Mesodermal cell (in vitro differentiated cells): Measurements from ENCODE around the gene PTPN4.

Experiments used
- H3K27ac ChIP-seq: 2 replicates; pipeline ENCODE4 v1.7.0; 2013; ENCODE audit warnings: mild to moderate bottlenecking, low read depth, low read length, moderate library complexity; ENCODE audit not compliant: severe bottlenecking
- H3K36me3 ChIP-seq: 2 replicates; pipeline ENCODE4 v1.7.1; 2013; ENCODE audit warnings: mild to moderate bottlenecking, low read length, moderate library complexity; ENCODE audit not compliant: control insufficient read depth, insufficient read depth
- H3K4me1 ChIP-seq: one replicate; pipeline ENCODE4 v1.7.1; 2013; ENCODE audit warnings: mild to moderate bottlenecking, low read length; ENCODE audit not compliant: insufficient read depth, control insufficient read depth, poor library complexity, severe bottlenecking
- H3K4me3 ChIP-seq: 2 replicates; pipeline ENCODE4 v1.7.0; 2013; ENCODE audit warnings: low read length, control low read depth, mild to moderate bottlenecking; ENCODE audit not compliant: insufficient read depth, poor library complexity, severe bottlenecking; ENCODE audit errors: extremely low read depth
- H3K9me3 ChIP-seq: 2 replicates; pipeline ENCODE4 v1.7.1; 2013; ENCODE audit warnings: mild to moderate bottlenecking, low read length, moderate library complexity; ENCODE audit not compliant: control insufficient read depth
- WGBS, 2 experiments: methylation state at CpG; one replicate each; pipeline ENCODE4 v1.1.5; 2013; ENCODE audit warnings: missing lambda C conversion rate in 2 of 2; ENCODE audit not compliant: insufficient coverage in 2 of 2; 5-methylcytosine and 5-hydroxymethylcytosine counted together

PTPN4 gene

DNA sequence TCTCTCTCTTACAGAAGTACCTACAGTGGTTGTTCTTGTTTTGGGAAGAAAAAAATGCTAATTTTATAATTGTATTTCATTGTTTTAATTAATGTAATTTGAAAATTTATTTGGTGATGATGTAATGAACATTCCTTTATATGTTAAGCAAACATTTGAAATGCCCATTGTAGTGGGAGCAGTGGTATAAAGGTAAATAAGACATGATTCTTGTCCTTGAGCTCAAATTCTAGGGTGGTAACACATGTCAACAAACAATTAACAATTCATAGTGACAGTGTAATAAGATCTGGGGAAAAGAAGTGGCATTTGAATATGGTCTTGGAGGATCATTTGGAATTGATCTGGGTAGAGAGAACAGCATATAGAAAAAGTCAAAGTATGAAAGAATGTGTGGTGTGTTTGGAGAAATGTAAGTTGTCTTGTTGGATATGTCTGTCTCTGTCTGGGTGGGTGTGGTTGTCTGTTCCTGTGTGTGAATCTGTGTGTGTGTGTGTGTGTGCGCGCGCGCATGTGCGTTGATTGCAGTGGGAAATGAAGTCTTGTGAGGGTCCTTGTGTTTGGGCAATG lies 5.8 kb downstream of the PTPN4 start:
- H3K4me1 ChIP-seq, result peaks cover 4% of the 10 kb centered on the region
- H3K9me3 ChIP-seq, result no peaks in the 10 kb centered on the region
- 83 to 90% methylated on average over 2 to 4 of the region's 5 CpGs for WGBS, 2 experiments
- H3K36me3 ChIP-seq, result no peaks in the 10 kb centered on the region
- H3K4me3 ChIP-seq, result no peak overlapping the region
- H3K27ac ChIP-seq, result no peak overlapping the region

DNA sequence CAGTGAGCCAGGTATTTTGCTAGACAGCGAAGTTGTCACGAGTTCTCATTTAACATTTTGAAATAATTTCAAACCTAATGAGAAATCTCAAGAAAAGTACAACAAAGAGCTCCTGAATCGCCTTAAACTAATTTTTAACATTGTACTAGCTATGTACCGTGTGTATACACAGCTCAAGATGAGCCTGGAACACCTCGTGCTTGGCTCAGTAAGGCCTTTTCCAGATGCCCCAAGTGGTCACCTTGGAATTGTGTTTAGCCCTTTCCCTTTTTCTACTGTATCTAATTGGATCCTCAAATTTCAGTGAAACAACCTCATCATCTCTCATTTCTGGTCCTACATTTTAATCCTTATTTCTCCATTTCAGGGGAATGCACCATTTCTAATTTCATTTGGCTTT lies 7.2 kb downstream of the PTPN4 start:
- H3K36me3 ChIP-seq, result no peaks in the 10 kb centered on the region

DNA sequence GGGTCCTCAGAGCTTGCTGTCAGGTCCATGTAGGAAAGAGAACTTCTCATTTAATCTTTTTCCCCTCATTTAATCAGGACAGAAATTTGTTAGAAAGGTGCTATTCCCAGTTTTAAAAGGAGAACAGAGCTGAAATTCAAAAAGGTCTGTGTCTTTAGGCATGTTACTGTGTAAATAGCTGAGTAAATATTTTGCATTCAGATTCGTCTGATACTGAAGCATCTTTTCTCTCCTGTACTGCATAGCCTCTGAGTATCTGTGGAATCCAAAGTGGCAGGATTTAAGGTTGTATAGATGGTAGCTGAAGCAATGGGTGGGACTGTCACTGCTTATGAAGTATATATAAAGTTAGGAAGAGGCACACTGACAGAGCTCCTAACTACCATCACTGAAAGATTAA lies 9.0 kb downstream of the PTPN4 start:
- Histone ChIP-seq H3K36me3 (no peaks in the 10 kb centered on the region), H3K4me3 (no peak overlapping the region), H3K9me3 (no peaks in the 10 kb centered on the region), H3K4me1 (no peaks in the 10 kb centered on the region), H3K27ac (no peak overlapping the region)
- WGBS, 2 experiments, result no CpG with 5 or more reads among the region's 1 CpG

More for the DNA sequence above, 7.2 kb downstream of the PTPN4 start:
- WGBS, 2 experiments, result 90 to 93% methylated on average over 5 of the region's 5 CpGs
- Histone ChIP-seq H3K9me3 (no peaks in the 10 kb centered on the region), H3K4me1 (peaks cover 4% of the 10 kb centered on the region), H3K27ac (no peak overlapping the region), H3K4me3 (no peak overlapping the region)

DNA sequence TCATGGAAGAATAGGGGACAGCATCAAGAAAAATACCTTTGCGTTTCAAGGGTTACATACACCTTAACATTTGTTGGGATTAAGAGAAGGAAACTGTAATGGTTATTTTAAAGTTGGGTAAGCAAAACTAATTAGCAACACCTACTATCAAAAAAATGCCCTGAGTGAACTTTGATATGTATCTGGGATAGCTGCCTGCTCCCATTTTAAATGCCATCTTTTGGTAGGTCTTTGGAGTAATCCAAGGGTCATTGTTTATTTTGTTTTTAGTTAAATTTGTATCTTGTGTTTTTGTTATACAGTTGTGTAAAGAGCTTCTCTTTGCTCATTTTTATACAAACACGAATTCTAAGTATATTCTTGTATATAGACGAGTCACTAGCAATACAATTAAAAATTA lies 9.9 kb downstream of the PTPN4 start:
- no peaks in the 10 kb centered on the region for H3K9me3 ChIP-seq
- H3K4me1 ChIP-seq, result no peaks in the 10 kb centered on the region
- H3K27ac ChIP-seq, result no peak overlapping the region
- no peak overlapping the region for H3K4me3 ChIP-seq
- no CpG with 5 or more reads among the region's 3 CpGs for WGBS, 2 experiments
- no peaks in the 10 kb centered on the region for H3K36me3 ChIP-seq

DNA sequence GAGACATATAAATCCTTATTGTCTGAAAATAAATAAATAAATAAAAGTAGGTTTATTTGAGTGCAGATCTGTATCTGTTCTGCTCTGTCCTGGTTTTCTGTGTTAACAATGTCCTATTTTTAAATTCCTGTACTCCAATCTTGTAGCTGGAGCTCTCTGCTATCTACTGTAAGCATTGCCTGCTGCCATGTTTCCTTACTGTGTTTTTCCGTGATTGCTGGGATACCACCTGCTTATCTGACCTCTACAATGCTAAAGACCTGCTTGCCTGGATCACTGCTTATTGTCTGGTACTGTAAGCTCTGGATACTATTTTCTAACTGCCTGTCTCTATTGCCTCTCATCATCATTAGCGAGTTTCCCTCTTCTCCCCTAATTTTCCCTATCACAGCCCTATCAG lies 11.6 kb downstream of the PTPN4 start:
- 89 to 91% methylated on average over 1 of the region's 2 CpGs for WGBS, 2 experiments
- H3K4me1 ChIP-seq, result no peaks in the 10 kb centered on the region

DNA sequence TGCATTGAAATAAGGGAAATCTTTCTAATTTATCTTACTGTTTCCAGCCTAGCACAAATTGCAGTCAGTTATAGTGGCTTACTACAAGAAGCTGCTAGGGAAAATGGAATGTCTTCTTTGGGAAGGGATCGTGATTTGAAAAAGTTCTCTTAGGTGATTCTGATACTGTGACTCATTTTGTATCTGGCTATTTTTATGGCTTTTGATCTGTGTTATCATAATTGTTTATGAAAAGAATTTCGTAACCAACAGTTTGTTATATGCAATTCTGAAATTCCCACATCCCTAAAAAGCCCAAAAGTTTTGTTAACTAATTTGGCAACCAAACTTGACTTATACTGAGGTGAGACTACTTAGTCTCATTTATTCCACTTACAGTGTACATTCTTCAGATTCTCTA lies 12.4 kb downstream of the PTPN4 start:
- 86 to 100% methylated on average over 1 of the region's 2 CpGs for whole genome bisulfite sequencing, 2 experiments
- no peak overlapping the region for H3K27ac ChIP-seq
- H3K36me3 ChIP-seq, result no peaks in the 10 kb centered on the region
- H3K4me3 ChIP-seq, result no peak overlapping the region
- no peaks in the 10 kb centered on the region for H3K4me1 ChIP-seq
- no peaks in the 10 kb centered on the region for H3K9me3 ChIP-seq

More for the DNA sequence above, 11.6 kb downstream of the PTPN4 start:
- Histone ChIP-seq H3K4me3 (no peak overlapping the region), H3K27ac (no peak overlapping the region), H3K9me3 (no peaks in the 10 kb centered on the region), H3K36me3 (no peaks in the 10 kb centered on the region)

DNA sequence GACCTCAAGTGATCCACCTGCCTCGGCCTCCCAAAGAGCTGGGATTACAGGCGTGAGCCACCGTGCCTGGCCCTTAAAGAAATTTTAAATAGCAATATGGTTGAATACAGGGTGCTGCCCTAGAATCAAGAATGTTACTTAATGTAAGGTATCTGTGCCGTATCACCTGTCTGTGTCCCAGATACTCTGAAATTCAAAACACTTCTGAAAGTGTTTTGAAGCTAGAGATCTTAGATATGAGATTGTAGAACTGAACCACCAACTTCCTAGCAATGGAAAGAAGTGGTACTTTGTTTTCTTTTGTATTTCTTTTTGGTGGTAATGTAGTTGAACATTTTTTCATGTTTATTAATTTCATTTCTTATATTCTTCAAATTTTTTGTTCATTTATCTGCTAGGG lies 13.0 kb downstream of the PTPN4 start:
- WGBS, 2 experiments, result 92 to 100% methylated on average over 1 to 4 of the region's 4 CpGs
- Histone ChIP-seq H3K9me3 (no peaks in the 10 kb centered on the region), H3K4me3 (no peak overlapping the region), H3K27ac (no peak overlapping the region), H3K4me1 (no peaks in the 10 kb centered on the region), H3K36me3 (no peaks in the 10 kb centered on the region)

DNA sequence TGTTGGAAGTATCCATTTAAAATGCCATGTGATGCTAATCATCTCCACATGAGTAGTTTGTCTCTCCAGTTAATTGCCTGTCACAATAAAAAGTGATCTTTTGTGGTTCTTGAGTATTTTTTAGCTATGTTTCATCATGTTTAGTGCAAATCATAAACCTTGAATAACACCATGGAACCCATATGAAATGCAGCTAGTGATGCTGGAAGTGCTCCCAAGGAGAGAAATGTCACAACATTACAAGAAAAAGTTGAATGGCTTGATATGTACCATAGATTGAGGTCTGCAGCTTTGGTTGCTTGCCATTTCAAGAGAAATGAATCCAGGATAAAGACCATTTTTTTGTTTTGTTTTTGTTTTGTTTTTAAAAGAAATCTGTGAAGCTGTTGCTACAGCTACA lies 14.3 kb downstream of the PTPN4 start:
- Histone ChIP-seq H3K9me3 (no peaks in the 10 kb centered on the region), H3K36me3 (no peaks in the 10 kb centered on the region), H3K4me3 (no peak overlapping the region), H3K27ac (no peak overlapping the region), H3K4me1 (no peaks in the 10 kb centered on the region)

DNA sequence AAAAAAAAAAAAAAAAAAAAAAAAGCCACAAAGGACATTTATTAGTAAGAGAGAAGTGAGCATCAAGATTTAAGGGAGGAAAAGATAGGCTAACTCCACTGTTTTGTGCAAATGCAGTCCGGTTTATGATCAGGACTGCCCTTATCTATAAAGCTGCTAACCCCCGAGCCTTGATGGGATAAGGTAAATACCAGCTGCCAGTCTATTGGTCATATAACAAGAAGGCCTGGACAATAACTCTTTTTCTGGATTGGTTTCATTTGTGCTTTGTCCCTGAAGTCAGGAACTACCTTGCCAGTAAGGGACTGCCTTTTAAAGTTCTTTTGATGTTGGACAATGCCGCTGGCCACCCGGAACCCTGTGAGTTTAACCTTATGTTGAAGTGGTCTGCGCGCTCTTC lies 15.4 kb downstream of the PTPN4 start:
- Histone ChIP-seq H3K9me3 (no peaks in the 10 kb centered on the region), H3K36me3 (no peaks in the 10 kb centered on the region), H3K4me3 (no peak overlapping the region), H3K27ac (no peak overlapping the region), H3K4me1 (no peaks in the 10 kb centered on the region)
- 100% methylated on average over 2 of the region's 6 CpGs for WGBS, 2 experiments

DNA sequence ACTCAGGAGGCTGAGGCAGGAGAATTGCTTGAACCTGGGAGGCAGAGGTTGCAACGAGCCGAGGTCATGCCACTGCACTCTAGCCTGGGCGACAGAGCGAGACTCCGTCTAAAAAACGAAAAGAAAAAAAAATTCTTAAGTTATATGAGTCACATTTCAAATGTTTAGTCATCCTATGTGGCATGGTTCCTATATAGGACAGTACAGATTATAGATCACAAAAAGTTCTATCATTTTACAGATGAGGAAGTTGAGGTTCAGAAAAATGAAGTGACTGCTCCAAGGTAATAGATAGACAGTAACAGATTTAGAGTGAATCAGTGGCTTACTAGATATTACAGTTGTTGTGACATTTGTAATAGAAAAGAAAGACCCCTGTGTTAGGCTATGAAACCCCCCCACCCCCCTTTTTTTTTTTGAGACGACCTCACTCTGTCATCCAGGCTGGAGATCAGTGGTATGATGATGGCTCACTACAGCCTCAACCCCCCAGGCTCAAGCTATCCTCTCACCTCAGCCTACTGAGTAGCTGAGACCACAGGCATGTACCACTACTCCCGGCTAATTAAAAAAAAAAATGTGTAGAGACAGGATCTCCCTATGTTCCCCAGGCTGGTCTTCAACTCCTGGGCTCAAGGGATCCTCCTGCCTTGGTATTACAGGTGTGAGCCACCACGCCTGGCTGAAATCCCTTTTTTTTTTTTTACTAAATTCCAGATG lies 22.7 kb downstream of the PTPN4 start:
- no peaks in the 10 kb centered on the region for H3K4me1 ChIP-seq
- H3K36me3 ChIP-seq, result no peaks in the 10 kb centered on the region
- H3K27ac ChIP-seq, result no peak overlapping the region
- WGBS, 2 experiments, result 100% methylated on average over 2 of the region's 9 CpGs
- H3K9me3 ChIP-seq, result no peaks in the 10 kb centered on the region
- no peak overlapping the region for H3K4me3 ChIP-seq

DNA sequence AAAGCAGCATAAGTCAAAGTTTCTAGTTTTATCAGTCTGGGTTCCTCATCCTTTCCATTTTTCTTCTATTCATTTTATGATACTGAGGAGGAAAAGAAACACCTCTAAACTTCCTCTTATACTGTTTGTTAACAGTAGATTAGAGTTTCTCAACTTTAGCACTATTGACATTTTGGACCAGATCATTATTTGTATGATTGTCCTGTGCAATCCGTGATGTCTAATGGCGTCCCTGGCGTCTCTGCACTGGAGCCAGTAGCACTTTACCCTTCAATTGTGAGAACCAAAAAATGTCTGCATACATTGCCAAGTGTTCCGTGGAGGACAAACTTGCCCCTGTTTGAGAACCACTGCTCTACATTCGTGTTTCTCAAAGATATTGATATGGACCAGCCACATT lies 25.2 kb downstream of the PTPN4 start:
- no peaks in the 10 kb centered on the region for H3K4me1 ChIP-seq
- H3K36me3 ChIP-seq, result no peaks in the 10 kb centered on the region
- no peaks in the 10 kb centered on the region for H3K9me3 ChIP-seq
- no peak overlapping the region for H3K27ac ChIP-seq
- WGBS, 2 experiments, result 86 to 96% methylated on average over 4 to 5 of the region's 5 CpGs
- H3K4me3 ChIP-seq, result no peak overlapping the region
